PC-9 (cell line): ENCODE data around the gene HTRA1. TPM values are rescaled to one million over a fixed set of nuclear protein-coding genes. Genes with fewer than 3 reads are reported as not detected.

ENCODE experiments used
- BruUV-seq: library from RNA; stranded (reverse); fragments of 400-500 nt; replicated peaks from 2 replicates; lab custom pipeline; 2021; lab: Mats Ljungman, UMichigan
- CTCF ChIA-PET: fragments of 300-600 bp; sonication (Branson Sonifier 250); formaldehyde crosslinking; loops from one replicate; lab custom pipeline; 2022; ENCODE audit warnings: antibody characterized with exemption; lab: Charles Lee
- POLR2A ChIA-PET: fragments of 300-600 bp; sonication (Branson Sonifier 250); formaldehyde crosslinking; loops from one replicate; lab custom pipeline; 2022; ENCODE audit warnings: antibody characterized with exemption; ENCODE audit not compliant: unreplicated experiment; lab: Charles Lee
- DNase-seq, 2 experiments: peaks; one replicate each; pipeline versions ENCODE4 v3.0.0 to v3.0.0-alpha.2; 2015 to 2022; ENCODE audit warnings: mixed read lengths in 1 of 2
- H2AFZ ChIP-seq: fragments of 200-600 bp; sonication (generic); 2 replicates; pipeline ENCODE4 v1.8.1; 2017; ENCODE audit warnings: antibody characterized with exemption
- H3F3A ChIP-seq: fragments of 200-600 bp; sonication (generic); 2 replicates; pipeline ENCODE4 v1.8.1; 2017; ENCODE audit warnings: antibody characterized with exemption, mild to moderate bottlenecking, low read depth; ENCODE audit not compliant: insufficient read depth
- H3K27ac ChIP-seq: fragments of 200-600 bp; sonication (generic); 2 replicates; pipeline ENCODE4 v1.6.1; 2016; ENCODE audit warnings: mixed run types
- H3K27me3 ChIP-seq: fragments of 200-600 bp; sonication (generic); 2 replicates; pipeline ENCODE4 v1.6.1; 2016; ENCODE audit warnings: low read depth, mixed run types; ENCODE audit not compliant: insufficient read depth
- H3K36me3 ChIP-seq: fragments of 200-600 bp; sonication (generic); 2 replicates; pipeline ENCODE4 v1.6.1; 2016; ENCODE audit warnings: low read depth, mixed run types
- H3K4me1 ChIP-seq: fragments of 200-600 bp; sonication (generic); replicated peaks from 2 replicates; pipeline ENCODE4 v1.6.1; 2016; ENCODE audit warnings: mixed run types; ENCODE audit not compliant: insufficient read depth
- H3K4me2 ChIP-seq: fragments of 200-600 bp; sonication (generic); 2 replicates; pipeline ENCODE4 v1.6.1; 2017; ENCODE audit warnings: mixed run types
- H3K4me3 ChIP-seq: fragments of 200-600 bp; sonication (generic); 2 replicates; pipeline ENCODE4 v1.6.1; 2016; ENCODE audit warnings: mixed run types
- H3K79me2 ChIP-seq: fragments of 200-600 bp; sonication (generic); 2 replicates; pipeline ENCODE4 v1.6.1; 2017; ENCODE audit warnings: low read depth, mixed run types
- H3K9me2 ChIP-seq: fragments of 200-600 bp; sonication (generic); 2 replicates; pipeline ENCODE4 v1.8.1; 2017; ENCODE audit warnings: mild to moderate bottlenecking; ENCODE audit not compliant: insufficient read depth
- H3K9me3 ChIP-seq: fragments of 200-600 bp; sonication (generic); 2 replicates; pipeline ENCODE4 v1.8.1; 2016; ENCODE audit warnings: low read depth; ENCODE audit not compliant: insufficient read depth
- H4K20me1 ChIP-seq: fragments of 200-600 bp; sonication (generic); 2 replicates; pipeline ENCODE4 v1.8.1; 2017; ENCODE audit not compliant: insufficient read depth
- EZH2 ChIP-seq: fragments of 200-600 bp; sonication (generic); IDR thresholded peaks from 2 replicates; pipeline ENCODE4 v1.8.0; 2017; ENCODE audit warnings: antibody characterized with exemption, low read depth
- intact Hi-C: fragments of 100-400 bp; cut with micrococcal nuclease; formaldehyde crosslinking; loops from one replicate; pipeline ENCODE4 v1.10.0; 2022; ENCODE audit not compliant: unreplicated experiment
- total RNA-seq: library from RNA; stranded (reverse); gene quantifications from 2 replicates; pipeline ENCODE4 v1.2.3, GENCODE V29; 2021
- TF ChIP-seq, protein P1 (sequence below): fragments of 200-600 bp; sonication (generic); conservative IDR thresholded peaks from 2 replicates; pipeline ENCODE4 v1.6.1; 2017; ENCODE audit warnings: mixed run types, antibody characterized with exemption, mild to moderate bottlenecking, moderate library complexity

Gene HTRA1
- total RNA-seq, 1 experiment from 2014 or later = 18.0 TPM

DNA sequence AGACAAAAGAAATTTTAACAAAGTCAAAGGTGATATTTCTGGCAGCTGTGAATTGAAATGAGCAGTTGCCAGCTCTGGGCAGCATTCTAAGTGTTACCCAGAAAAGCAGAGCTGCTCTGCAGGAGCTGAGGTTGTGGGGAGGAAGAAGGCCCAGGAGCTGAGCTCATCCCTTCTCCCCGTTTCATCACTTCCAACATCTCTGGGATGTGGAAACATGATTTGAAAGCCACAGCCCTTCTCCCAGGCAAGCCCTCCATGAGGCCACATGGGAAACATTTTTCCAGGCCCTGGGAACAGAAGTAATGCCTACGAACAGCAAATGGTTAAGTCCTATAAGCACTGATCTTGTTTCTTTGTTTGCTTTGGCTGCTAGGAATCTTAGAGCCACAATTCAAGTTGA is 88.3 kb downstream of the HTRA1 start:
- Histone ChIP-seq H3K27me3 (no peaks in the 10 kb centered on the region), H3K79me2 (no peaks in the 10 kb centered on the region), H3K9me3 (no peaks in the 10 kb centered on the region), H3K4me1 (no peaks in the 10 kb centered on the region), H3K4me2 (no peak overlapping the region), H3K27ac (no peak overlapping the region), H3F3A (no peaks in the 10 kb centered on the region), H3K36me3 (no peaks in the 10 kb centered on the region), H3K9me2 (no peaks in the 10 kb centered on the region), H2AFZ (no peak overlapping the region), H4K20me1 (no peaks in the 10 kb centered on the region), H3K4me3 (no peak overlapping the region)
- ChIA-PET POLR2A (no interaction called here), CTCF (no interaction called here)
- BruUV-seq = no TSS peak
- intact Hi-C loops = no loop called here
- TF ChIP-seq, protein P1, sequence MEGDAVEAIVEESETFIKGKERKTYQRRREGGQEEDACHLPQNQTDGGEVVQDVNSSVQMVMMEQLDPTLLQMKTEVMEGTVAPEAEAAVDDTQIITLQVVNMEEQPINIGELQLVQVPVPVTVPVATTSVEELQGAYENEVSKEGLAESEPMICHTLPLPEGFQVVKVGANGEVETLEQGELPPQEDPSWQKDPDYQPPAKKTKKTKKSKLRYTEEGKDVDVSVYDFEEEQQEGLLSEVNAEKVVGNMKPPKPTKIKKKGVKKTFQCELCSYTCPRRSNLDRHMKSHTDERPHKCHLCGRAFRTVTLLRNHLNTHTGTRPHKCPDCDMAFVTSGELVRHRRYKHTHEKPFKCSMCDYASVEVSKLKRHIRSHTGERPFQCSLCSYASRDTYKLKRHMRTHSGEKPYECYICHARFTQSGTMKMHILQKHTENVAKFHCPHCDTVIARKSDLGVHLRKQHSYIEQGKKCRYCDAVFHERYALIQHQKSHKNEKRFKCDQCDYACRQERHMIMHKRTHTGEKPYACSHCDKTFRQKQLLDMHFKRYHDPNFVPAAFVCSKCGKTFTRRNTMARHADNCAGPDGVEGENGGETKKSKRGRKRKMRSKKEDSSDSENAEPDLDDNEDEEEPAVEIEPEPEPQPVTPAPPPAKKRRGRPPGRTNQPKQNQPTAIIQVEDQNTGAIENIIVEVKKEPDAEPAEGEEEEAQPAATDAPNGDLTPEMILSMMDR = no peak
- TF ChIP-seq EZH2 = no peak
- DNase-seq = no peak

DNA sequence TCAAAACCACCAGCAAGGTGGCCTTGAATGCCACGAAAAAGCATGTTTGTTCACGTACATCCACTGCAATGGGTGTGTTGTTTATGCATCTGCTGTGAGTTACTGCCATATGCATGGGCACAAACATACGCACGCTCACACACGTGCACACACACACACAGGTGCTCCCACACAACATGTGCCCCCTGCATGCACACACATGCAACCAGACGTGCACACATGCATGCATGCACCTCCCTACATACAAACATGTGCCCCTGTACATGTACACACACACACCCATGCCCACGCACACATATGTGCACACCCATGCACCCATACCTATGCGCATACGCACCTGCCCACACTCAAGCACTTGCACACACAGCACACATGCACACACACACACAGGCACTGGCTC is 89.1 kb downstream of the HTRA1 start:
- BruUV-seq = no TSS peak
- no peaks in the 10 kb centered on the region for H3K27me3 ChIP-seq
- no peaks in the 10 kb centered on the region for H3K9me2 ChIP-seq
- intact Hi-C loops = no loop called here
- ChIA-PET CTCF (interaction anchor here (0.6 kb wide), 1 partner anchor 55 kb away, joined by 3 read pairs; no protein-coding TSS in a partner anchor), POLR2A (no interaction called here)
- H3K4me3 ChIP-seq = no peak overlapping the region
- no peaks in the 10 kb centered on the region for H4K20me1 ChIP-seq
- H3K4me1 ChIP-seq = no peaks in the 10 kb centered on the region
- H3K36me3 ChIP-seq = no peaks in the 10 kb centered on the region
- H3K9me3 ChIP-seq = no peaks in the 10 kb centered on the region
- H2AFZ ChIP-seq = no peak overlapping the region
- DNase-seq = no peak
- H3K79me2 ChIP-seq = no peaks in the 10 kb centered on the region
- TF ChIP-seq, protein P1 = no peak
- TF ChIP-seq EZH2 = no peak
- no peak overlapping the region for H3K4me2 ChIP-seq
- no peak overlapping the region for H3K27ac ChIP-seq
- H3F3A ChIP-seq = no peaks in the 10 kb centered on the region

DNA sequence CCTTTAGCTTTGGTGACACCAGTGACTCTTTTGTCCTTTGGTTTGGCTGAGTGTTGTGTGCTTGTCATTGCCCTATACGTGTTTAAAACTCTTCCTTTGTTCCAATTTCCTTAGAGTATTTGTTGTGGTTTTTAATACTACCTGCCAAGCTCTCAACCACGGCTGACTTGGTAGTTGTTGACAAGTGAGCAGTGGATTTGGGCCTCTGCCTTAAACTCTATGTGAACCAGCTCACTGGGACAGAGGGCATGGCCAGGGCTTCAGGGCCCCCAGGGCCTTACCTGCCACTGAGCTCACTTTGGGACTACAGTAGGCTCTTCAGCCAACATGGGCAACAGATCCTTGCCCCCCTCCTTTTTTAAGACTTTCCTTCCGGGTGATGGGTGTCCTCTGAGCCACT is 89.6 kb downstream of the HTRA1 start:
- intact Hi-C loops = no loop called here
- TF ChIP-seq EZH2 = no peak
- TF ChIP-seq, protein P1 = no peak
- Histone ChIP-seq H3K4me3 (no peak overlapping the region), H3K36me3 (no peaks in the 10 kb centered on the region), H3K27me3 (no peaks in the 10 kb centered on the region), H2AFZ (no peak overlapping the region), H3K27ac (no peak overlapping the region), H3K79me2 (no peaks in the 10 kb centered on the region), H3K9me3 (no peaks in the 10 kb centered on the region), H3K4me2 (no peak overlapping the region), H3K4me1 (no peaks in the 10 kb centered on the region), H4K20me1 (no peaks in the 10 kb centered on the region), H3F3A (no peaks in the 10 kb centered on the region), H3K9me2 (no peaks in the 10 kb centered on the region)
- BruUV-seq = no TSS peak
- CTCF ChIA-PET = interaction anchor here (0.6 kb wide), 1 partner anchor 56 kb away, joined by 3 read pairs; no protein-coding TSS in a partner anchor
- POLR2A ChIA-PET = no interaction called here
- no peak for DNase-seq
